ENCODE data around the gene ZEB1.
"Not testable (repeated sequence)": the region's sequence is repeated elsewhere in the genome, so short reads cannot be mapped to it uniquely, and the experiment has no call there.

Gene ZEB1

GRCh38 chr10:31522820-31523219 lies 203.8 kb downstream of the ZEB1 start:
- in situ Hi-C loops (cut with HindIII; ENCODE audit: low pct_ligation_motif_present, low pct_unique_long_range_greater_than_20kb, low sequenced_read_pairs), result no loop called here
- DNase-seq, result no peak

- in situ Hi-C loops (cut with HindIII; ENCODE audit: low pct_ligation_motif_present, low pct_unique_long_range_greater_than_20kb, low sequenced_read_pairs), result no loop called here
- no peak for DNase-seq
Measured at GRCh38 chr10:31524460-31524859, 205.4 kb downstream of the ZEB1 start.

- DNase-seq, result no peak
- in situ Hi-C loops (cut with HindIII; ENCODE audit: low pct_ligation_motif_present, low pct_unique_long_range_greater_than_20kb, low sequenced_read_pairs), result no loop called here
Measured at GRCh38 chr10:31526178-31526577, 207.2 kb downstream of the ZEB1 start.

GRCh38 chr10:31526681-31527080 lies 207.7 kb downstream of the ZEB1 start:
- DNase-seq, result no peak
- in situ Hi-C loops (cut with HindIII; ENCODE audit: low pct_ligation_motif_present, low pct_unique_long_range_greater_than_20kb, low sequenced_read_pairs), result no loop called here

GRCh38 chr10:31528831-31529230 lies 209.8 kb downstream of the ZEB1 start:
- DNase-seq, result no peak
- in situ Hi-C loops (cut with HindIII; ENCODE audit: low pct_ligation_motif_present, low pct_unique_long_range_greater_than_20kb, low sequenced_read_pairs), result no loop called here

GRCh38 chr10:31536302-31536701 lies 217.3 kb downstream of the ZEB1 start:
- no peak for DNase-seq
- in situ Hi-C loops (cut with HindIII; ENCODE audit: low pct_ligation_motif_present, low pct_unique_long_range_greater_than_20kb, low sequenced_read_pairs), result no loop called here

GRCh38 chr10:31549896-31550295 lies 230.9 kb downstream of the ZEB1 start:
- in situ Hi-C loops (cut with HindIII; ENCODE audit: low pct_ligation_motif_present, low pct_unique_long_range_greater_than_20kb, low sequenced_read_pairs), result no loop called here
- no peak for DNase-seq

- DNase-seq, result peak; percentile 3
- in situ Hi-C loops (cut with HindIII; ENCODE audit: low pct_ligation_motif_present, low pct_unique_long_range_greater_than_20kb, low sequenced_read_pairs), result no loop called here
Measured at GRCh38 chr10:31554556-31554955, 235.5 kb downstream of the ZEB1 start.

GRCh38 chr10:31557854-31558253 lies 238.8 kb downstream of the ZEB1 start:
- in situ Hi-C loops (cut with HindIII; ENCODE audit: low pct_ligation_motif_present, low pct_unique_long_range_greater_than_20kb, low sequenced_read_pairs), result no loop called here
- DNase-seq, result no peak

GRCh38 chr10:31568252-31568861 lies 249.3 kb downstream of the ZEB1 start:
- in situ Hi-C loops (cut with HindIII; ENCODE audit: low pct_ligation_motif_present, low pct_unique_long_range_greater_than_20kb, low sequenced_read_pairs); DNase-seq: not testable (repeated sequence)

GRCh38 chr10:31574577-31574976 lies 255.6 kb downstream of the ZEB1 start:
- DNase-seq, result no peak
- in situ Hi-C loops (cut with HindIII; ENCODE audit: low pct_ligation_motif_present, low pct_unique_long_range_greater_than_20kb, low sequenced_read_pairs), result no loop called here

GRCh38 chr10:31578181-31578852 lies 259.3 kb downstream of the ZEB1 start:
- DNase-seq, result no peak
- in situ Hi-C loops (cut with HindIII; ENCODE audit: low pct_ligation_motif_present, low pct_unique_long_range_greater_than_20kb, low sequenced_read_pairs), result no loop called here

GRCh38 chr10:31578951-31579350 lies 259.9 kb downstream of the ZEB1 start:
- in situ Hi-C loops (cut with HindIII; ENCODE audit: low pct_ligation_motif_present, low pct_unique_long_range_greater_than_20kb, low sequenced_read_pairs), result no loop called here
- no peak for DNase-seq
